Left renal cortex interstitium (tissue), 4 donors: ENCODE results near the gene GLOD4. TPM values are rescaled to one million over a fixed set of nuclear protein-coding genes. Genes with fewer than 3 reads are reported as not detected.

Experiments
- polyA plus RNA-seq, 4 donors: library from polyadenylated mRNA; unstranded; fragments of 120-200 nt; gene quantifications; one replicate each; pipeline ENCODE4 v1.2.1, GENCODE V29; 2013; ENCODE audit not compliant: insufficient read length in 4 of 4

The GLOD4 gene
- polyA plus RNA-seq, 4 donors, result 113 to 138 (median 117) TPM

Other genes starting within 250 kb of the GLOD4 start
- 10 to 100 TPM; 25.3 to 44.1 (median 31.0) TPM for gene VPS53, start 67.4 kb downstream of the GLOD4 start, polyA plus RNA-seq
- 10 to 100 TPM; 21.4 to 29.3 (median 27.1) TPM for gene TLCD3A, start 49.7 kb downstream of the GLOD4 start, polyA plus RNA-seq
- gene GEMIN4, start 30.0 kb downstream of the GLOD4 start, polyA plus RNA-seq, result 10 to 100 TPM; 19.4 to 25.6 (median 22.0) TPM
- 10 to 100 TPM; 19.8 to 21.4 (median 20.6) TPM for gene MRM3, start 73 bp upstream of the GLOD4 start, polyA plus RNA-seq
- 10 to 100 TPM; 31.7 to 43.7 (median 39.7) TPM for gene NXN, start 197.5 kb upstream of the GLOD4 start, polyA plus RNA-seq
- gene TIMM22, start 214.8 kb upstream of the GLOD4 start, polyA plus RNA-seq, result 10 to 100 TPM; 13.8 to 16.0 (median 14.9) TPM